Ascending aorta (tissue), 2 donors: ENCODE results near the gene S100A14. TPM values are rescaled to one million over a fixed set of nuclear protein-coding genes. Genes with fewer than 3 reads are reported as not detected.

Source experiments
- DNase-seq, 2 donors: peaks; one replicate each; pipeline ENCODE4 v3.0.0-alpha.2; 2019; ENCODE audit warnings: low spot score in 2 of 2
- H3K27ac ChIP-seq, 2 donors: fragments of 200-600 bp; sonication (generic); one replicate each; pipeline ENCODE4 v1.5.1; 2016 to 2017; ENCODE audit warnings: mild to moderate bottlenecking in 1 of 2
- H3K27me3 ChIP-seq: fragments of 200-600 bp; sonication (generic); one replicate; pipeline ENCODE4 v1.5.1; 2017
- H3K36me3 ChIP-seq, 2 donors: fragments of 200-600 bp; sonication (generic); one replicate each; pipeline ENCODE4 v1.5.1; 2016
- H3K4me1 ChIP-seq, 2 donors: fragments of 200-600 bp; sonication (generic); one replicate each; pipeline ENCODE4 v1.5.1; 2016 to 2017; ENCODE audit warnings: mild to moderate bottlenecking in 1 of 2
- H3K4me3 ChIP-seq, 2 donors: fragments of 200-600 bp; sonication (generic); one replicate each; pipeline ENCODE4 v1.5.1; 2016 to 2017; ENCODE audit warnings: mild to moderate bottlenecking in 1 of 2
- H3K9me3 ChIP-seq, 2 donors: fragments of 200-600 bp; sonication (generic); one replicate each; pipeline ENCODE4 v1.5.1; 2016
- CTCF ChIP-seq, 3 experiments: fragments of 200-600 bp in 2 of 3; fragments of 450-650 bp in 1 of 3; sonication (generic) in 2 of 3; IDR thresholded peaks; one replicate each; pipeline ENCODE4 v1.5.1; 2016 to 2019; ENCODE audit warnings: antibody characterized with exemption in 3 of 3, mild to moderate bottlenecking in 1 of 3, moderate library complexity in 1 of 3
- intact Hi-C: fragments of 100-400 bp; cut with DNase I; formaldehyde crosslinking; loops from one replicate; pipeline ENCODE4 v1.15.1; 2023
- total RNA-seq: library from RNA; depleted of rRNA; stranded (reverse); fragments of >200 nt; gene quantifications from one replicate; pipeline ENCODE4 v1.1.0, GENCODE V29; 2016

The S100A14 gene
- total RNA-seq, 1 donor from 2014 or later: 1.5 TPM

- peak overlapping the region; percentile 53 to 75 for H3K4me3 ChIP-seq
- peaks cover 14 to 15% of the 10 kb centered on the region in 2 donors for H3K36me3 ChIP-seq
- no peaks in the 10 kb centered on the region for H3K27me3 ChIP-seq
- peak overlapping the region; percentile 90 to 96 for H3K27ac ChIP-seq
- peaks cover 7 to 41% of the 10 kb centered on the region in 2 donors for H3K4me1 ChIP-seq
- H3K9me3 ChIP-seq: no peaks in the 10 kb centered on the region
- TF ChIP-seq CTCF (IDR thresholded peaks at IDR 0.05): no peak
- intact Hi-C loops: loop anchor here (10.0 kb wide), 1 partner anchor 257 kb away; the partner anchor contains the start of gene S100A9
- no peak for DNase-seq
Measured at GRCh38 chr1:153611356-153611755, 4.8 kb downstream of the S100A14 start.

GRCh38 chr1:153610811-153611301, 5.3 kb downstream of the S100A14 start:
- no peak for DNase-seq
- peaks cover 14 to 20% of the 10 kb centered on the region in 2 donors for H3K36me3 ChIP-seq
- TF ChIP-seq CTCF (IDR thresholded peaks at IDR 0.05): no peak
- H3K4me1 ChIP-seq: peaks cover 7 to 38% of the 10 kb centered on the region in 2 donors
- H3K9me3 ChIP-seq: no peaks in the 10 kb centered on the region
- intact Hi-C loops: loop anchor here (10.0 kb wide), 1 partner anchor 256 kb away; the partner anchor contains the start of gene S100A9
- H3K27me3 ChIP-seq: no peaks in the 10 kb centered on the region
- peak overlapping the region; percentile 53 to 75 for H3K4me3 ChIP-seq
- H3K27ac ChIP-seq: peak overlapping the region; percentile 90 to 96

GRCh38 chr1:153610334-153610733, 5.8 kb downstream of the S100A14 start:
- Histone ChIP-seq H3K36me3 (peaks cover 14 to 25% of the 10 kb centered on the region in 2 donors), H3K27ac (peak overlapping the region; percentile 90 to 96), H3K9me3 (no peaks in the 10 kb centered on the region), H3K4me1 (peaks cover 7 to 38% of the 10 kb centered on the region in 2 donors), H3K4me3 (peak overlapping the region; percentile 7 to 75), H3K27me3 (no peaks in the 10 kb centered on the region)
- DNase-seq: no peak
- TF ChIP-seq CTCF (IDR thresholded peaks at IDR 0.05): no peak
- intact Hi-C loops: loop anchor here (10.0 kb wide), 1 partner anchor 256 kb away; the partner anchor contains the start of gene S100A9

- Histone ChIP-seq H3K9me3 (no peaks in the 10 kb centered on the region), H3K36me3 (peaks cover 14 to 26% of the 10 kb centered on the region in 2 donors), H3K4me1 (peaks cover 7 to 38% of the 10 kb centered on the region in 2 donors), H3K27me3 (no peaks in the 10 kb centered on the region), H3K27ac (peak overlapping the region; percentile 90 to 96), H3K4me3 (peak overlapping the region; percentile 41 to 75)
- intact Hi-C loops: loop anchor here (2.0 kb wide), 1 partner anchor 25 kb away; the partner anchor contains the start of gene CHTOP
- no peak for DNase-seq
- TF ChIP-seq CTCF (IDR thresholded peaks at IDR 0.05): no peak
Measured at GRCh38 chr1:153609585-153609907, 6.6 kb downstream of the S100A14 start.

- peak; percentile 72 to 92 for DNase-seq
- no peaks in the 10 kb centered on the region for H3K27me3 ChIP-seq
- no peak for TF ChIP-seq CTCF (IDR thresholded peaks at IDR 0.05)
- no peaks in the 10 kb centered on the region for H3K9me3 ChIP-seq
- H3K4me3 ChIP-seq: peak overlapping the region; percentile 41 to 75
- peaks cover 14 to 26% of the 10 kb centered on the region in 2 donors for H3K36me3 ChIP-seq
- intact Hi-C loops: loop anchor here (2.0 kb wide), 1 partner anchor 26 kb away; the partner anchor contains the start of gene CHTOP
- H3K4me1 ChIP-seq: peaks cover 7 to 38% of the 10 kb centered on the region in 2 donors
- H3K27ac ChIP-seq: peak overlapping the region; percentile 90 to 96
Measured at GRCh38 chr1:153608742-153609584, 7.2 kb downstream of the S100A14 start.
